ENCODE results near the gene PRDM2.

- no peak for TF ChIP-seq KLF15 (CRISPR knock-in tag; IDR thresholded peaks at IDR 0.05; ENCODE audit: borderline replicate concordance)
- TF ChIP-seq, protein P1, sequence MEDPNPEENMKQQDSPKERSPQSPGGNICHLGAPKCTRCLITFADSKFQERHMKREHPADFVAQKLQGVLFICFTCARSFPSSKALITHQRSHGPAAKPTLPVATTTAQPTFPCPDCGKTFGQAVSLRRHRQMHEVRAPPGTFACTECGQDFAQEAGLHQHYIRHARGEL (CRISPR knock-in tag; IDR thresholded peaks at IDR 0.05), result no peak
Observed at GRCh38 chr1:13677896-13678295, 22.1 kb upstream of the PRDM2 start.

Measured in HepG2 (cell line).